Mesothelial cell of epicardium (in vitro differentiated cells): ENCODE measurements around the gene SLIRP. TPM values are rescaled to one million over a fixed set of nuclear protein-coding genes. Genes with fewer than 3 reads are reported as not detected.
A peak's percentile ranks its signal among the peaks of the same experiment; 100 is the strongest.

Experiments used
- DNase-seq, 2 experiments: peaks; one replicate each; pipeline ENCODE4 v3.0.0; 2021; ENCODE audit warnings: low spot score in 2 of 2; ENCODE audit not compliant: unreplicated experiment in 2 of 2
- H3K27ac Mint-ChIP-seq: 2 replicates; pipeline ENCODE4 v1.8.0; 2021; ENCODE audit warnings: mixed read lengths
- H3K27me3 Mint-ChIP-seq: 2 replicates; pipeline ENCODE4 v1.8.0; 2021; ENCODE audit warnings: low read depth, mixed read lengths
- H3K36me3 Mint-ChIP-seq: 2 replicates; pipeline ENCODE4 v1.8.0; 2021; ENCODE audit warnings: mixed read lengths
- H3K4me1 Mint-ChIP-seq: 2 replicates; pipeline ENCODE4 v1.8.0; 2021; ENCODE audit warnings: mixed read lengths
- H3K4me3 Mint-ChIP-seq: 2 replicates; pipeline ENCODE4 v1.8.0; 2021; ENCODE audit warnings: mild to moderate bottlenecking, moderate library complexity, mixed read lengths
- H3K9me3 Mint-ChIP-seq: 2 replicates; pipeline ENCODE4 v1.8.0; 2021; ENCODE audit warnings: mixed read lengths
- CTCF ChIP-seq: fragments of 200-600 bp; sonication (generic); IDR thresholded peaks from one replicate; pipeline ENCODE4 v1.5.0; 2021; ENCODE audit warnings: antibody characterized with exemption; ENCODE audit not compliant: unreplicated experiment
- total RNA-seq: library from RNA; stranded (reverse); gene quantifications from 3 replicates; pipeline ENCODE4 v1.2.1, GENCODE V29; 2021

Gene SLIRP
- total RNA-seq, 1 donor from 2014 or later, result 104 TPM

- Mint-ChIP-seq H3K27me3 (no peaks in the 10 kb centered on the region), H3K4me3 (peak overlapping the region; percentile 96), H3K27ac (peak overlapping the region; percentile 94), H3K9me3 (no peaks in the 10 kb centered on the region), H3K4me1 (peaks cover 27% of the 10 kb centered on the region), H3K36me3 (peaks cover 3% of the 10 kb centered on the region)
- DNase-seq, result peak in 1 of 2 experiments; percentile 44
- TF ChIP-seq CTCF, result no peak
Observed at GRCh38 chr14:77707355-77707723, 564 bp upstream of the SLIRP start.

GRCh38 chr14:77708749-77709148 is 846 bp downstream of the SLIRP start:
- peak overlapping the region; percentile 96 for H3K4me3 Mint-ChIP-seq

GRCh38 chr14:77709412-77709811 is 1.5 kb downstream of the SLIRP start:
- H3K36me3 Mint-ChIP-seq, result peaks cover 3% of the 10 kb centered on the region
- H3K27me3 Mint-ChIP-seq, result no peaks in the 10 kb centered on the region
- H3K27ac Mint-ChIP-seq, result peak overlapping the region; percentile 36
- H3K4me1 Mint-ChIP-seq, result peaks cover 27% of the 10 kb centered on the region
- no peaks in the 10 kb centered on the region for H3K9me3 Mint-ChIP-seq
- H3K4me3 Mint-ChIP-seq, result peak overlapping the region; percentile 96
- DNase-seq, result no peak
- TF ChIP-seq CTCF, result no peak

More at GRCh38 chr14:77708749-77709148, 846 bp downstream of the SLIRP start:
- TF ChIP-seq CTCF, result no peak
- peaks cover 27% of the 10 kb centered on the region for H3K4me1 Mint-ChIP-seq
- peak overlapping the region; percentile 94 for H3K27ac Mint-ChIP-seq
- H3K9me3 Mint-ChIP-seq, result no peaks in the 10 kb centered on the region
- DNase-seq, result no peak
- H3K36me3 Mint-ChIP-seq, result peaks cover 3% of the 10 kb centered on the region
- no peaks in the 10 kb centered on the region for H3K27me3 Mint-ChIP-seq

GRCh38 chr14:77710364-77710763 is 2.5 kb downstream of the SLIRP start:
- H3K4me1 Mint-ChIP-seq, result peaks cover 27% of the 10 kb centered on the region
- no peak overlapping the region for H3K27ac Mint-ChIP-seq
- H3K27me3 Mint-ChIP-seq, result no peaks in the 10 kb centered on the region
- no peak for DNase-seq
- H3K36me3 Mint-ChIP-seq, result peaks cover 11% of the 10 kb centered on the region
- H3K4me3 Mint-ChIP-seq, result no peak overlapping the region
- TF ChIP-seq CTCF, result no peak
- no peaks in the 10 kb centered on the region for H3K9me3 Mint-ChIP-seq

- Mint-ChIP-seq H3K27me3 (no peaks in the 10 kb centered on the region), H3K9me3 (no peaks in the 10 kb centered on the region), H3K36me3 (peaks cover 24% of the 10 kb centered on the region), H3K27ac (no peak overlapping the region), H3K4me3 (no peak overlapping the region), H3K4me1 (no peaks in the 10 kb centered on the region)
- no peak for TF ChIP-seq CTCF
- DNase-seq, result no peak
Observed at GRCh38 chr14:77714926-77715325, 7.0 kb downstream of the SLIRP start.
